ENCODE data around the gene RGS6. TPM values are rescaled to one million over a fixed set of nuclear protein-coding genes. Genes with fewer than 3 reads are reported as not detected.

Gene RGS6
- total RNA-seq, 6 donors from 2014 or later: 0.83 to 12.9 (median 2.2) TPM; not detected in 1

- Histone ChIP-seq H3K4me3 (no peak overlapping the region), H3K36me3 (no peaks in the 10 kb centered on the region), H3K27ac (no peak overlapping the region), H3K9me3 (no peaks in the 10 kb centered on the region), H3K4me1 (peaks cover 0 to 5% (median 0%) of the 10 kb centered on the region in 4 donors), H3K27me3 (no peaks in the 10 kb centered on the region)
- DNase-seq: no peak
- WGBS, 2 donors: 30 to 51% methylated on average over 8 of the region's 8 CpGs
- no peak for TF ChIP-seq POLR2AphosphoS5 (IDR thresholded peaks at IDR 0.05)
- TF ChIP-seq EP300 (IDR thresholded peaks at IDR 0.05): no peak
- TF ChIP-seq CTCF (IDR thresholded peaks at IDR 0.05): no peak
- TF ChIP-seq POLR2A (IDR thresholded peaks at IDR 0.05): no peak
- no peak for ATAC-seq (ENCODE audit: low FRiP score in 2 of 2)
These were observed 612.6 kb downstream of the RGS6 start for GRCh38 chr14:72544615-72545387.

GRCh38 chr14:72545411-72546311 lies 613.4 kb downstream of the RGS6 start:
- WGBS, 2 donors: 80 to 81% methylated on average over 6 to 13 of the region's 13 CpGs
- Histone ChIP-seq H3K36me3 (no peaks in the 10 kb centered on the region), H3K4me3 (no peak overlapping the region), H3K27ac (no peak overlapping the region), H3K9me3 (no peaks in the 10 kb centered on the region), H3K27me3 (no peaks in the 10 kb centered on the region), H3K4me1 (peaks cover 0 to 5% (median 0%) of the 10 kb centered on the region in 4 donors)
- no peak for DNase-seq
- no peak for ATAC-seq (ENCODE audit: low FRiP score in 2 of 2)
- TF ChIP-seq POLR2AphosphoS5 (IDR thresholded peaks at IDR 0.05): no peak
- TF ChIP-seq EP300 (IDR thresholded peaks at IDR 0.05): no peak

GRCh38 chr14:72546344-72547016 lies 614.3 kb downstream of the RGS6 start:
- ATAC-seq (ENCODE audit: low FRiP score in 2 of 2) (no peak), DNase-seq (no peak)
- TF ChIP-seq POLR2A (IDR thresholded peaks at IDR 0.05) (no peak), CTCF (IDR thresholded peaks at IDR 0.05) (no peak), EP300 (IDR thresholded peaks at IDR 0.05) (no peak), POLR2AphosphoS5 (IDR thresholded peaks at IDR 0.05) (no peak)
- no peaks in the 10 kb centered on the region for H3K36me3 ChIP-seq
- WGBS, 2 donors: 84 to 85% methylated on average over 11 to 16 of the region's 16 CpGs
- no peak overlapping the region for H3K27ac ChIP-seq
- no peak overlapping the region for H3K4me3 ChIP-seq
- no peaks in the 10 kb centered on the region for H3K9me3 ChIP-seq
- H3K27me3 ChIP-seq: no peaks in the 10 kb centered on the region
- peaks cover 0 to 5% (median 0%) of the 10 kb centered on the region in 4 donors for H3K4me1 ChIP-seq

- 83 to 91% methylated on average over 9 of the region's 9 CpGs for WGBS, 2 donors
- no peak overlapping the region for H3K27ac ChIP-seq
- DNase-seq: no peak
- no peaks in the 10 kb centered on the region for H3K27me3 ChIP-seq
- H3K4me1 ChIP-seq: peaks cover 0 to 5% (median 0%) of the 10 kb centered on the region in 4 donors
- no peaks in the 10 kb centered on the region for H3K9me3 ChIP-seq
- ATAC-seq (ENCODE audit: low FRiP score in 2 of 2): no peak
- H3K4me3 ChIP-seq: no peak overlapping the region
- no peaks in the 10 kb centered on the region for H3K36me3 ChIP-seq
- no peak for TF ChIP-seq CTCF (IDR thresholded peaks at IDR 0.05)
These were observed 615.8 kb downstream of the RGS6 start for GRCh38 chr14:72547999-72548398.

- H3K9me3 ChIP-seq: no peaks in the 10 kb centered on the region
- H3K27me3 ChIP-seq: no peaks in the 10 kb centered on the region
- H3K4me1 ChIP-seq: peaks cover 0 to 5% (median 0%) of the 10 kb centered on the region in 4 donors
- H3K36me3 ChIP-seq: no peaks in the 10 kb centered on the region
- DNase-seq (no peak), ATAC-seq (ENCODE audit: low FRiP score in 2 of 2) (no peak)
- no peak for TF ChIP-seq POLR2A (IDR thresholded peaks at IDR 0.05)
- TF ChIP-seq POLR2AphosphoS5 (IDR thresholded peaks at IDR 0.05): no peak
- TF ChIP-seq CTCF (IDR thresholded peaks at IDR 0.05): no peak
- TF ChIP-seq EP300 (IDR thresholded peaks at IDR 0.05): no peak
- 78 to 79% methylated on average over 8 of the region's 8 CpGs for WGBS, 2 donors
- no peak overlapping the region for H3K27ac ChIP-seq
- no peak overlapping the region for H3K4me3 ChIP-seq
These were observed 616.8 kb downstream of the RGS6 start for GRCh38 chr14:72549026-72549425.
